Breast epithelium (tissue), 3 donors: ENCODE results near the gene ABLIM2.

Experiments used
- CTCF ChIP-seq, 3 donors: fragments of 450-650 bp; IDR thresholded peaks; one replicate each; pipeline ENCODE4 v1.5.1; 2016 to 2017; ENCODE audit warnings: antibody characterized with exemption in 3 of 3, mild to moderate bottlenecking in 3 of 3, moderate library complexity in 3 of 3
- POLR2A ChIP-seq: fragments of 450-650 bp; IDR thresholded peaks from one replicate; pipeline ENCODE4 v1.6.1; 2016; ENCODE audit warnings: antibody characterized with exemption, mild to moderate bottlenecking, moderate library complexity
- POLR2AphosphoS5 ChIP-seq, 3 donors: sonication (generic); formaldehyde crosslinking; IDR thresholded peaks; one replicate each; pipeline ENCODE4 v1.6.1; 2017; ENCODE audit warnings: antibody characterized with exemption in 3 of 3

GRCh38 chr4:8005033-8005808, 153.4 kb downstream of the ABLIM2 start:
- no peak for TF ChIP-seq CTCF (IDR thresholded peaks at IDR 0.05)
- no peak for TF ChIP-seq POLR2A
- no peak for TF ChIP-seq POLR2AphosphoS5 (IDR thresholded peaks at IDR 0.05)
